GM12878 (cell line): ENCODE results near the gene BHLHE23. TPM values are rescaled to one million over a fixed set of nuclear protein-coding genes. Genes with fewer than 3 reads are reported as not detected.

Experiments
- ATAC-seq: fragments of 200-7000 bp; cut with Tn5 transposase; 3 replicates; pipeline ENCODE4 v1.9.1; 2020; ENCODE audit warnings: mild to moderate bottlenecking, moderate library complexity
- BruUV-seq: library from RNA; stranded (reverse); fragments of 400-500 nt; replicated peaks from 2 replicates; lab custom pipeline; 2021; lab: Mats Ljungman, UMichigan
- CTCF ChIA-PET: fragments of 300-600 bp; sonication (Branson Sonifier 250); formaldehyde crosslinking; extraction: SDS; loops from one replicate; lab custom pipeline; 2021; ENCODE audit warnings: inconsistent platforms; lab: Yijun Ruan, JAX
- POLR2A ChIA-PET: fragments of 350-600 bp; formaldehyde crosslinking; extraction: SDS; loops from one replicate; lab custom pipeline; 2021; ENCODE audit warnings: inconsistent platforms; lab: Charles Lee
- RAD21 ChIA-PET: fragments of 300-600 bp; sonication (Branson Sonifier 250); formaldehyde crosslinking; loops from one replicate; lab custom pipeline; 2023; ENCODE audit warnings: antibody characterized with exemption; ENCODE audit not compliant: unreplicated experiment; lab: Charles Lee
- SMC1A ChIA-PET: fragments of 300-600 bp; sonication (Branson Sonifier 250); formaldehyde crosslinking; loops from one replicate; lab custom pipeline; 2023; ENCODE audit not compliant: unreplicated experiment, uncharacterized antibody; lab: Charles Lee
- DNase-seq: peaks from one replicate; pipeline ENCODE4 v3.0.0-alpha.2; 2011; ENCODE audit warnings: low read depth, low spot score
- FAIRE-seq: peaks from 3 replicates; lab custom pipeline; 2011; peaks lifted over from hg19 to GRCh38; lab: Jason Lieb, UNC
- H2AFZ ChIP-seq: 2 replicates; pipeline ENCODE4 v1.6.0; 2011; ENCODE audit warnings: low read depth, low read length, control low read depth; ENCODE audit not compliant: control insufficient read depth
- H3K27ac ChIP-seq: 2 replicates; pipeline ENCODE4 v1.5.1; 2011; ENCODE audit warnings: control low read depth; ENCODE audit not compliant: control insufficient read depth, insufficient read depth
- H3K27me3 ChIP-seq, 2 experiments: replicated peaks in 1 of 2; 2 replicates each; pipeline versions ENCODE4 v1.6.0 to v1.6.1; 2011; ENCODE audit warnings: low read length in 1 of 2; ENCODE audit not compliant: control insufficient read depth in 2 of 2, insufficient read depth in 2 of 2
- H3K36me3 ChIP-seq, 2 experiments: 2 replicates each; pipeline ENCODE4 v1.5.1; 2011; ENCODE audit warnings: low read length in 1 of 2; ENCODE audit not compliant: control insufficient read depth in 2 of 2, insufficient read depth in 2 of 2
- H3K4me1 ChIP-seq: 2 replicates; pipeline ENCODE4 v1.6.1; 2011; ENCODE audit warnings: mild to moderate bottlenecking, low read length, moderate library complexity, mixed read lengths; ENCODE audit not compliant: control insufficient read depth, insufficient read depth
- H3K4me2 ChIP-seq: 2 replicates; pipeline ENCODE4 v1.6.0; 2011; ENCODE audit warnings: control low read depth; ENCODE audit not compliant: control insufficient read depth, insufficient read depth
- H3K4me3 ChIP-seq: fragments of 200-600 bp; sonication (generic); 2 replicates; pipeline ENCODE4 v1.5.1; 2016
- H3K79me2 ChIP-seq: 2 replicates; pipeline ENCODE4 v1.6.0; 2011; ENCODE audit warnings: low read length; ENCODE audit not compliant: control insufficient read depth, insufficient read depth
- H3K9ac ChIP-seq: 2 replicates; pipeline ENCODE4 v1.8.0; 2011; ENCODE audit warnings: low read length, control low read depth, mixed read lengths; ENCODE audit not compliant: control insufficient read depth, insufficient read depth
- H3K9me3 ChIP-seq: replicated peaks from 3 replicates; pipeline ENCODE4 v1.5.1; 2011; ENCODE audit warnings: mild to moderate bottlenecking, low read length; ENCODE audit not compliant: control insufficient read depth, insufficient read depth
- H4K20me1 ChIP-seq: 2 replicates; pipeline ENCODE4 v1.6.0; 2011; ENCODE audit not compliant: control insufficient read depth, insufficient read depth
- ATF7 ChIP-seq: fragments of 450-650 bp; IDR thresholded peaks from 2 replicates; pipeline ENCODE4 v1.6.1; 2016; ENCODE audit warnings: low read depth, mild to moderate bottlenecking
- CREB1 ChIP-seq: IDR thresholded peaks from 2 replicates; pipeline ENCODE4 v1.6.1; 2012; ENCODE audit warnings: low read depth, mild to moderate bottlenecking, inconsistent platforms
- CTCF ChIP-seq, 3 experiments: IDR thresholded peaks in 2 of 3; conservative IDR thresholded peaks in 1 of 3; 2 replicates each; pipeline ENCODE4 v1.5.1; 2011; ENCODE audit warnings: low read depth in 3 of 3, low read length in 3 of 3, mild to moderate bottlenecking in 3 of 3, control low read depth in 2 of 3, moderate library complexity in 2 of 3, inconsistent platforms in 1 of 3, mixed read lengths in 1 of 3; ENCODE audit not compliant: control insufficient read depth in 2 of 3, insufficient read depth in 1 of 3; ENCODE audit errors: extremely low read depth in 1 of 3
- EZH2 ChIP-seq: IDR thresholded peaks from 2 replicates; pipeline ENCODE4 v1.6.1; 2012; ENCODE audit warnings: low read depth, mild to moderate bottlenecking, control low read depth, inconsistent platforms, low read length, borderline replicate concordance; ENCODE audit not compliant: control insufficient read depth
- IKZF1 ChIP-seq: fragments of 450-650 bp; conservative IDR thresholded peaks from 2 replicates; pipeline ENCODE4 v1.6.1; 2017; ENCODE audit warnings: antibody characterized with exemption, mild to moderate bottlenecking
- JUNB ChIP-seq: IDR thresholded peaks from 2 replicates; pipeline ENCODE4 v1.6.1; 2016; ENCODE audit warnings: antibody characterized with exemption, mild to moderate bottlenecking
- RELA ChIP-seq: fragments of 450-650 bp; IDR thresholded peaks from 2 replicates; pipeline ENCODE4 v1.8.0; 2014; ENCODE audit warnings: borderline replicate concordance; ENCODE audit not compliant: partially characterized antibody
- REST ChIP-seq: IDR thresholded peaks from 2 replicates; pipeline ENCODE4 v1.6.1; 2012; ENCODE audit warnings: mild to moderate bottlenecking, low read depth, low read length
- RUNX3 ChIP-seq: IDR thresholded peaks from 2 replicates; pipeline ENCODE4 v1.6.1; 2012; ENCODE audit warnings: low read length, inconsistent platforms
- TBL1XR1 ChIP-seq: IDR thresholded peaks from 2 replicates; pipeline ENCODE4 v1.6.1; 2012; ENCODE audit warnings: low read depth, low read length, improper control_type of control experiment
- ZNF592 ChIP-seq: fragments of 450-650 bp; IDR thresholded peaks from 2 replicates; pipeline ENCODE4 v1.6.1; 2017; ENCODE audit warnings: mild to moderate bottlenecking, moderate library complexity
- WGBS: methylation state at CpG from one replicate; pipeline ENCODE4 v1.1.6; 2016; ENCODE audit warnings: low lambda C conversion rate; ENCODE audit not compliant: insufficient replicate concordance, insufficient coverage; ENCODE audit errors: missing lambda C conversion rate; 5-methylcytosine and 5-hydroxymethylcytosine counted together
- in situ Hi-C: fragments of 300-500 bp; cut with MboI; formaldehyde crosslinking; loops from 9 replicates; pipeline ENCODE4 v1.14.3; 2018; ENCODE audit warnings: mixed read lengths
- intact Hi-C: fragments of 100-400 bp; cut with micrococcal nuclease; formaldehyde crosslinking; loops from one replicate; pipeline ENCODE4 v1.14.2; 2022; ENCODE audit not compliant: unreplicated experiment
- polyA plus RNA-seq, 11 experiments: library from polyadenylated mRNA; depleted of rRNA in 4 of 11; unstranded in 6 of 11; stranded (reverse) in 5 of 11; fragments of >200 nt; fragmentation: Nextera tagmentation in 4 of 11; fragmentation: Illumina TruSeq in 1 of 11; extraction: Ambion mirVana in 4 of 11; extraction: Trizol in 1 of 11; gene quantifications; 1 replicate in 1 of 11; 2 replicates in 10 of 11; pipeline versions ENCODE4 v1.2.1 to v1.2.3, GENCODE V29; 2011 to 2016; ENCODE audit warnings: inconsistent platforms in 2 of 11, missing spikeins in 2 of 11, low read depth in 1 of 11
- total RNA-seq, 4 experiments: library from RNA; depleted of rRNA in 3 of 4; stranded (reverse); fragments of >200 nt in 3 of 4; fragmentation: Illumina TruSeq in 1 of 4; extraction: Trizol in 1 of 4; gene quantifications; 2 replicates each; pipeline versions ENCODE4 v1.2.1 to v1.2.3, GENCODE V29; 2013 to 2021

The BHLHE23 gene
- total and polyA plus RNA-seq, 10 of the 15 experiments (the other 5 are each of a cell fraction or from before 2014, with no cell fraction given): 0.28 to 0.33 TPM; not detected in 8

GRCh38 chr20:62965363-62965771 lies 41.4 kb downstream of the BHLHE23 start:
- H3K4me1 ChIP-seq: no peaks in the 10 kb centered on the region
- no peaks in the 10 kb centered on the region for H3K9me3 ChIP-seq
- H2AFZ ChIP-seq: no peak overlapping the region
- FAIRE-seq (no peak), DNase-seq (no peak), ATAC-seq (no peak)
- intact Hi-C loops: no loop called here
- H3K9ac ChIP-seq: no peak overlapping the region
- POLR2A ChIA-PET: no interaction called here
- SMC1A ChIA-PET: no interaction called here
- H3K79me2 ChIP-seq: no peaks in the 10 kb centered on the region
- H3K27me3 ChIP-seq: no peaks in the 10 kb centered on the region
- WGBS: 93% methylated on average over 12 of the region's 19 CpGs
- no peaks in the 10 kb centered on the region for H4K20me1 ChIP-seq
- peaks cover 12 to 16% of the 10 kb centered on the region in 2 experiments; a peak in 3 of 4 replicates for H3K36me3 ChIP-seq
- H3K27ac ChIP-seq: no peak overlapping the region
- H3K4me3 ChIP-seq: no peak overlapping the region
- no TSS peak for BruUV-seq
- CTCF ChIA-PET: no interaction called here
- RAD21 ChIA-PET: no interaction called here
- in situ Hi-C loops: no loop called here
- H3K4me2 ChIP-seq: no peak overlapping the region
- TF ChIP-seq JUNB (no peak), EZH2 (no peak), RELA (no peak), RUNX3 (no peak), REST (no peak), ZNF592 (no peak), IKZF1 (no peak), ATF7 (no peak), CTCF (IDR thresholded peaks at IDR 0.05 in 2 of 3, conservative IDR thresholded peaks at IDR 0.05 in 1 of 3; ENCODE audit: control insufficient read depth in 2 of 3, extremely low read depth in 1 of 3, insufficient read depth in 1 of 3, low read depth in 3 of 3, low read length in 3 of 3) (no peak), TBL1XR1 (no peak), CREB1 (no peak)
